H1 (cell line): ENCODE results near the gene CAMK1. TPM values are rescaled to one million over a fixed set of nuclear protein-coding genes. Genes with fewer than 3 reads are reported as not detected.

ENCODE experiments used
- KDM5A ChIP-seq: fragments of 200-600 bp; IDR thresholded peaks from 2 replicates; pipeline ENCODE4 v1.7.1; 2012; ENCODE audit warnings: mild to moderate bottlenecking, low read length, inconsistent platforms, mixed read lengths
- polyA plus RNA-seq, 7 experiments: library from polyadenylated mRNA; depleted of rRNA in 3 of 7; stranded (reverse) in 5 of 7; unstranded in 2 of 7; fragments of >200 nt in 5 of 7; fragments of 200-250 nt in 2 of 7; gene quantifications; 1 replicate in 5 of 7; 2 replicates in 1 of 7; 4 replicates in 1 of 7; pipeline versions ENCODE4 v1.2.1 to v1.2.3, GENCODE V29; 2011 to 2013; ENCODE audit warnings: missing spikeins in 2 of 7, mixed read lengths in 2 of 7
- total RNA-seq: library from RNA; stranded (reverse); fragmentation: NEBNext Ultra II Directional; extraction: Animal tissue kit (Norgen Biotek cat#: 25700); gene quantifications from 2 replicates; pipeline ENCODE4 v1.2.1, GENCODE V29; 2021

The CAMK1 gene
- total and polyA plus RNA-seq, 2 of the 8 experiments (the other 6 are each of a cell fraction or from before 2014, with no cell fraction given) = 4.9 to 5.1 TPM

GRCh38 chr3:9779075-9779593 is 9.4 kb upstream of the CAMK1 start (continued):
- no peak for TF ChIP-seq KDM5A
